GM19467 (cell line): ENCODE data around the gene SHB.

Experiments
- ATAC-seq: cut with Tn5 transposase; IDR thresholded peaks from one replicate; pipeline ENCODE4 v1.9.1; 2021; ENCODE audit warnings: mild to moderate bottlenecking, moderate library complexity; ENCODE audit not compliant: unreplicated experiment

The SHB gene

DNA sequence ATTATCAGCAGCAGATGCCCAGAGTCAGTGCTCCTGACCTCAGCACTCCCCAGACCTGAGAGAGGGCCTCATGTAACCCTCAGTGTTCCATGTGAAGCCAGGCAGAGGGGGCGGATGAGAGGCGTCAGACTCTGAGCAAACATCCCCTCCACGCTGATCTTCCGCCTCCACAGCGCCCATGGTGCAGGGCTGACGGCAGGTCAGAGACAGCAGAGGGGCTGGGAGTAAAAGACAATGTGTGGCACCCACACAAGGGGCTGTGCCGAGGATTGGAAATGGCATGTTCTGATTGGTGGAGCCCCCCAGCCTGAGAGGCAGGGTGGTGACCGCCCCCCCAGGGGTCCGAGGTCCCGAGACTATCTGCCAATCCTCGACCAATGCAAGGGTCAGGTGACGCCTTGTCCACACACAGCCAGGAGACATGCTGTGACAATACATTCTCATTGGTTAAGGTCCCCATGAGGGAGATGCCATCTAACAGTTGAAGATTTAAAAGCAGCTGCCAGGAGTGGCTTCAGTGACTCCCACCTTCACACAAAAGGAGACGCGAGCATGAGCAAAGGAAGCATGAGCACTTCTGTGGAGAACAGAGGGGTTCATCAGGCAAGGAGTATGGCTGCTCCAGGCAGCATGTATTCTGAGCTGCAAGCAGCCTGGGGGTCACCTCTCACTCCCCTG, 145.8 kb downstream of the SHB start:
- ATAC-seq: no peak

DNA sequence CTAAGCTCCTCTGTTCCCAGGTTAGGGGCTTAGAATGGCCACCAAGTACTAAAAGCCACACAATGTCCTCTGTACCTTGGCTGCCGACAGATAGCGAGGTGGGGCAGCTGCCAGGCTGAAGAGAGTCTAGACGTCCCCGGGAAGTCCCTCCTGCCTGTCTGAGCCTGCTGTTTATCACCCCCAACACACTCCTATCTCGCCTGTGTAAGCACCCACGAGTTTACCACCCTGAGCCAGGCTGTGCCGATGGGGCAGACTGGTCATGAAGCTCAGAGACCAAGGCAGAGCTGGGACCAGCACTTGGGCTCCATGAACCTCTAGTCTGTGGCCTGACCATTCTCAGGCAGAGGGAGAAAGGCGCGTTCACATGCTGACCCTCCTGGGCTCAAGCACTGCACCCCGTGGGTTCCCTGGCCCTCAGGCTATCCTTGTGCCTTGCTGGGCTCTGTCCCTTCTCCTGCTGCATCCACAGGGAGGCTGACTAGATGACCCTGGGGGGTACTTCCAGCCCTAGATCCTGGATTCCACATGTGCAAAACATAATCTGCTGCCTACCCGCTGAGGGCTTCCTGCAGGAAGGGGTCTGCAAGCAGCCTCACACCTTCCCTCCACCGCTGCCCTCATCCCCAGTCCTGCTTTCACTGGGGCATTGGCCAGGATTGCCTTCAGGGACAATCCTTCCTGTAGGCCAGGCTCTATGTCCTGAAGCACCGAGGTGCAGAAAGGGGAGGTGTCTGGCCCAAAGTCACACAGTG, 146.5 kb downstream of the SHB start:
- ATAC-seq: no peak

DNA sequence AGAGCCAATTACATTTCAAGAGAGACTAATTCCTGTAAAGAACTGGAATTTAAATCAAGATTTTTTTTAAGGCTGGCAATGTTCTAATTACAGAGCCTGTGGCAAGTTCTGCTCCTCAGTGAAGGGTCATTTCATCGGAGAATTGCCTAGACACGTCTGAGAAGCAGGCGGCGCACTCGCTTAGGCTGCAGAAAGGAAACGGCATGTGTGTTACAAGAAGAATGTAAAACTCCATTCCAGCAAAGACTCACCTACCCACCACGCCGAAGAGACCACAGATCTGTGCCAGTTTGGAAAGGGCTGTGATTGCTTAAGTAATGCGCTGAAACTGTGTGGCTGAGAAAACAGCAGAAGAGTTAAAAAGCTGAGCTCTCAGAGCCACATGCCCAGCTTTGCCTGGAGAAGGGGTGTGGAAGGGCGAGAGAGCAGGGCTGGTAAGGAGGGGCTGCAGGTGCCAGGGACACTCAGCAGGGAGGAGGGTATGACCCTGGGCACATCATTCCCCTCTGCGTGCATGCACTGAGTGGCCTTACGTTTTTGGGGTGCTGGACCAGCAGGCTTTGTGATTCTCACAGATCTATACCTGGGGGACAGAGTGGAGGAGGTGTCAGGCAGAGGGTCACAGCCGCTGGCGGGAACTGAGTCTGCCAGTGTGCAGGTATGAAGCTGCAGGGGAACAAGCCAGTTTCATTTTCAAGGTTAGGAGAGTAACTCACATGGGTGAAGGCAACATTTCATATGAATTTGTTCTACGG, 147.3 kb downstream of the SHB start:
- ATAC-seq: no peak

DNA sequence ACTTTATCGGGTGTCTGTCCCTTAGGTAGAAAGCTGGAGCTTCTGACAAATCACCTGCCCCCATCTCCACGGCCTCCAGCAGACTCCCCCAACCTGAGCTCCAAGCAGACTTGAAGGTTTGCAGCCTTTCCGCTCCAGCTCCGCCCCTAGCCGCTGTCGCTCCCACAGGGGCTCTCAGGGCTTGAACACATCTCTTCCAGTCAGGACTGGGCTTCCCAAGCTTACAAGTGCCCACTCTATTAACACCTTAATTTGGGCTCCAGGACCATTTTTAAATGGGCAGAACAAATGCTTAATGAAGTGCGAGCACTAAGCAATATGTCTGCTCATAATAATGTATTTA, 147.9 kb downstream of the SHB start:
- no peak for ATAC-seq

GRCh38 chr9:37920471-37921167, 148.4 kb downstream of the SHB start:
- no peak for ATAC-seq

DNA sequence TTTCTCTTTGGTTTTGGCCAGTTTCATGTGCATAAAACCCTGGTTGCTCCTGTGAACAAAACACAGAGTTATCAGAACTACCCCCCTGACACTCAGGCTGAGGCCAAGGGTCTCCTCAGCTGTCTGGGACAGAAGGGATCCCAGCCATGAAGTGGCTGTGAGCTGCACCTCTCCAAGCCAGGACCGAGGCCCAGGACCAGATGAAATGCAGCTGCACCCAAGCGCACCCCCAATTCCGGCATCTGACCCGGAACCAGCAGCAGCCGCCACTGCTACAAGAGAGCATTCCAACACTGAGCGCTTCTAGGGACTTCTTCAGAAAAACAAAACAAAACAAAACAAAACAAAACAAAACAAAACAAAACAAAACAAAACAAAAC, 149.1 kb downstream of the SHB start:
- no peak for ATAC-seq

DNA sequence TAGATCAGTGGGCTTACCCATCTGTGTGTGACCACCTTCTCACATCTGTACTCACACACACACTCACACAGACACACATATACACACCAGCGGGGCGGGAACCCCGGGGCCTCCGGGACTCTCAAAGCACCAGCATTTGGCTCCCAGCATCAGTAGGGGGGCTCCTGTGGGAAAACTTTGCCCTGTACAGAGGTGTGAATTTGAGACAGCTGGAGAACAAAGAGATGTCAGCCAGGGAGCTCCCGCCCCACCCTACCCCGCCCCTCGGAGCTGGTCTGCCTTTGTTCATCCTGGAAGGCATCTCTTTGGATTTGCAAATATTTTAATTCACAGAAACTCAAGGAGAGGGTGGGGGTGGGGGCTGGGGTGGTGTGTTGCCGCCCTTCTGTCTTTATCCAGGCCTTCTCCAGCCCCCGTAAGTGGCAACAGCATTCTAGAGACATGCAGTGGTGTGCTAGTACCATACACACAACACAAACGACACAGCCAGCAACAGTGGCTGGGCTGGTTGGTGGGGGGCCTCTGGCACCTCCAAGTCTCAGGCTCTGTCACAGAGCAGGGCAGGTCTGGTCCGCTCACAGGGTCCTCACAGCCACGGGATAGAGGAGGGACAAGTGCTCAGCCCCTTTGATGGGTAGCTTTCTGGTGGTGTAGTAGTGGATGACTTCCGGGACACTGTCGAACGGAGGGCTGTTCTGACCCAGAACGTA, 149.6 kb downstream of the SHB start:
- no peak for ATAC-seq

DNA sequence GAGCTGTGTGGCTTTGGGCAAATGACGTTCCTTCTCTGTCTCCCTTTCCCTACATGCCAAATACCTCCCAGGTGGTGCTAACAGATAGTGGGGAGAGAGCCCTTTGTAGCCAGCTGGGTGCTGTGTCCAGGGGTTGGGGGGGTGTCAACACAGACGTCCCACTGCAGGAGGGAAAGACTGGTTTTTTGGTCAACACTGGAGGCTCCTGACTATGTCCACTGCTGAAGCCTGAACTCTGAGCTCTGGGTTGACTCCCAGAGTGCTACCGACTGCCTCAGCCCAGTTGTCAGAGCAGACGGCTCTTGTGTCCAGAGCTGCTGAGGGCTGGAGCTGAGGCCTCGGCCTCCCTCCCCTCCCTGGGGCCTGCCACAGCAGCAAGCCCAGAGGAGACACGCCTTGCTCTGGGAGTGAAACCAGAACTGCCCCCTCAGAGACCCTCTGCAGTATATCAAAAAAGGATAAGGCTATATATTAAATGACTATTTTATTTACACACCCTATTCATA, 150.3 kb downstream of the SHB start:
- no peak for ATAC-seq

- no peak for ATAC-seq
Observed at GRCh38 chr9:37917801-37918664, 151.0 kb downstream of the SHB start.

DNA sequence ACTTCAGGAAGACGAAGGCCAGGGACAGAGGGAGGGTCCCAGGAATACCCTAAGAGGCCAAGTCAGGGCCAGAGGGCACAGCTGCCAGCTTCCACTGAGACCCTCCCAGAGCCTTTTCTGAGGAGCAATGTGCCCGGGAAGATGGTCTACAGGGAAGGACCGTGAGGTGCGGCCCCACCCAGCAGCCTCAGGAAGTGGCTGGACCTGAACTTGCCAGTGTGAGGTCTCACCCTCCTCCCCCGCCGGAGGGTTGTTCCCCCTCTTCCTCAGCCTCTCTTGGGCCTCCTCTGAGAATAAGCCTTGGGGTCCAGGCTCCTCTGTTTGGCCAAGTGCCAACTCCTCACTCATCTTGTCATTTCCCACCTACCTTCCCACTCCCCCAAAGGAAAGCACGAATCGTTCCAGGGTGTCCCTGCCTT, 151.7 kb downstream of the SHB start:
- no peak for ATAC-seq

DNA sequence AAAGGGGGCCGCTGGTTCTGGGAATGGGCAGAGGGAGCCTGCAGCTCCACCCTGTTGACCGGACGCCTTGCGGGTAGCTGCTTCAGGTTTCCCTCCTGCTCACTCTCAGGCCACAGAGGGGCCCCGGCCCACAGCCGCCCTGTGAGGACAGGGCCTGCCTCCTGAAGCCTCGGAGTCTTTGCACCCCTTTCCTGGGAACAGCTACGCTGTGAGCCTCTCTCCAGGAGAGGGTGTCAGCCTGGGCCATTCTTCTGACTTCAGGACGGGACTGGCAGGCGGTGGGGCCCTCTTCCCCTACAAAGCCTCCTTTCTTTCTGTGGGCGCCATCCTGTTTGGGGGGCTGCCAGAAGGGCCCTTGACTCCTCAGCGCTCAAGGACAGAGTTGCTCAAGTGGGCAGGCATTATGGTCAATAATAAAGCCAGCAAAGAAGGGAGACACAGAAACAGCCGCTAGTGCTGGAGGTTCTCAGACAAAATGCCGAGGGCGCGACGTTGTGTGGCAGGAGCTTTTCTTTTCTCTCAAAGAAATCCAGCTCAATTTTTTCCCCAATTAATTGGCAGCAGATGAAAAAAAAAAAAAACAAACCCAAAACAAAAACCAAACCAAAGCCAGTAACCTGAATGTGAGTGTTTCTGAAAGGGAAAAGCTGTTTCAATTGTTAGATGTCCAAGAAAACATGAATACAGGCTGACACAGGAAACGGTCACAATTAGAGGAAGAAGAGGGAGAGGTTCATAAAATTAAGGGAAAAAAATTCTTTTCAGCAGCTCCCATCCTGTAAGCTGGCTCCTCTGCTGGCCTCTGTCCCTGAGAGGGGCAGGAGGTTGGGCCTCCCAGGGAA, 152.3 kb downstream of the SHB start:
- ATAC-seq: no peak

- no peak for ATAC-seq
Observed at GRCh38 chr9:37915911-37916470, 153.0 kb downstream of the SHB start.

DNA sequence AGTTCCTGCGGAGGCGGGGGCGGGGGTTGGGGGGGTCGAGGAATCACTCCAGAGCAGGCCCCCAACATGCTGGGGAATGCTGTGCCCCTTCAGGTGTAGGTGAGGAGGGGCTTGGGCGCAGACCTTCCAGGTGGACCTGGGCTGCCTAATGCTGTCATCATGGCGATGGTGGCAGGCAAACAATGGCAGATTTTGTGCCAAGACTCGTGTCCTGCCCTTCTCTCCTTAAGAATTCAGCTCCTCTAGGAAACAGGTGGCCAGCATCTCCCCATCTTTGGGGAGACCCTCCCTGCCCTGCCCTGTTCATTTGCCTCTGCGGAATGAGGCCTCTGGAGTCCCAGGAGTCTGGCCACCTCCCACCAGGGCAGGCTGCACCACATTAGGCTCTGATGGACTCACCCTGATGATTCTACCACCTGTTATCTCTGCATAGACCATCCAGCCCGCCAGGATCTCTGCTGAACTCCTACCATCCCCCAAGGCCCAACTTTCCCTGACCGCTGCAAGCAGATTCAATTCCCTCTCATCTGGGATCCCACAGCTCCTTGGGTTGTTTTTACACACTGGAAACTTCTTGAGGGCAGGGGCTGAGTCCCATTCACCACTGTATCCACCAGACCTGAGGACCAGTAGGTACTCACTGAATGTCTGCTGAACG, 154.2 kb downstream of the SHB start:
- no peak for ATAC-seq

GRCh38 chr9:37914154-37914551, 154.9 kb downstream of the SHB start:
- ATAC-seq: no peak

GRCh38 chr9:37913480-37914153, 155.4 kb downstream of the SHB start:
- no peak for ATAC-seq

DNA sequence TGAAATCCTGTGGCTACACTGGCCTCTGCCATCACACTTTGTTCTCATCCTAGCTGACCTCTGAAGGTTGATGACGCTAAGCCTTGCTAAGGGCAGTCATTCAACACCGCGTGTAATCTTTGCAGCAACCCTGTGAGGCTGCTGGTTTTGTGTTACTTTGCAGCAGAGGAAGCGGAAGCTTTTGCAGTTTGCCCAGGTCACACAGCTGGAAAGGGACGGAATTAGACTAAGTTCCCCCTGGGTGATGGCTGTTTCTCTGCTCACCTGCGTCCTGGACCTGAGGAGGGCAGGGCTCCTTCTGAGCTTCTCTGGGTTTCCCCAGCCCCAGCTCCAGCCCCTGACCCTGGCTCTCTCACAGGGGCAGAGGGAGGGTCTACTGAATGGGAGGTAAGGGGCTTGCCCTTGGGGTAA, 157.8 kb downstream of the SHB start:
- no peak for ATAC-seq

- ATAC-seq: no peak
Observed at GRCh38 chr9:37910271-37910670, 158.8 kb downstream of the SHB start.
